Neuronal stem cell (in vitro differentiated cells): Measurements from ENCODE around the gene PROSER3.

Source experiments
- DNase-seq: peaks from one replicate; pipeline ENCODE4 v3.0.0-alpha.2; 2013; ENCODE audit warnings: low spot score
- H2AFZ ChIP-seq: one replicate; pipeline ENCODE4 v1.6.1; 2013; ENCODE audit warnings: mild to moderate bottlenecking, low read length, inconsistent platforms
- H2AK5ac ChIP-seq: 2 replicates; pipeline ENCODE4 v1.6.1; 2013; ENCODE audit warnings: low read depth, mild to moderate bottlenecking, inconsistent platforms, low read length, moderate library complexity, mixed read lengths
- H2BK120ac ChIP-seq: 2 replicates; pipeline ENCODE4 v1.6.1; 2013; ENCODE audit warnings: low read depth, mild to moderate bottlenecking, inconsistent platforms, low read length, moderate library complexity, mixed read lengths
- H2BK12ac ChIP-seq: one replicate; pipeline ENCODE4 v1.6.1; 2013; ENCODE audit warnings: low read length, inconsistent platforms
- H2BK15ac ChIP-seq: 2 replicates; pipeline ENCODE4 v1.6.1; 2013; ENCODE audit warnings: mild to moderate bottlenecking, low read length, inconsistent platforms, mixed read lengths
- H2BK5ac ChIP-seq: one replicate; pipeline ENCODE4 v1.6.1; 2013; ENCODE audit warnings: inconsistent platforms, mild to moderate bottlenecking, low read length, moderate library complexity
- H3K14ac ChIP-seq: one replicate; pipeline ENCODE4 v1.6.1; 2013; ENCODE audit warnings: low read length, inconsistent platforms
- H3K18ac ChIP-seq: 2 replicates; pipeline ENCODE4 v1.6.1; 2013; ENCODE audit warnings: low read length, inconsistent platforms
- H3K23ac ChIP-seq: 2 replicates; pipeline ENCODE4 v1.6.1; 2013; ENCODE audit warnings: low read depth, mild to moderate bottlenecking, mixed read lengths, low read length, inconsistent platforms; ENCODE audit not compliant: poor library complexity
- H3K27ac ChIP-seq: replicated peaks from 3 replicates; pipeline ENCODE4 v1.5.1; 2013; ENCODE audit warnings: low read length, inconsistent platforms
- H3K27me3 ChIP-seq, 3 experiments: 2 replicates each; pipeline ENCODE4 v1.6.1; 2013; ENCODE audit warnings: low read length in 3 of 3, mild to moderate bottlenecking in 2 of 3, inconsistent platforms in 1 of 3, low read depth in 1 of 3, mixed read lengths in 1 of 3, moderate library complexity in 1 of 3; ENCODE audit not compliant: control insufficient read depth in 3 of 3, insufficient read depth in 3 of 3
- H3K36me3 ChIP-seq, 2 donors: replicated peaks in 1 of 2; 2 replicates each; pipeline ENCODE4 v1.6.1; 2013; ENCODE audit warnings: low read length in 2 of 2; ENCODE audit not compliant: control insufficient read depth in 2 of 2, insufficient read depth in 2 of 2
- H3K4ac ChIP-seq: 2 replicates; pipeline ENCODE4 v1.6.1; 2013; ENCODE audit warnings: inconsistent platforms, mild to moderate bottlenecking, low read length, moderate library complexity
- H3K4me1 ChIP-seq, 2 donors: 1 replicate in 1 of 2; 2 replicates in 1 of 2; pipeline ENCODE4 v1.6.1; 2013; ENCODE audit warnings: low read length in 2 of 2, low read depth in 1 of 2; ENCODE audit not compliant: control insufficient read depth in 2 of 2, insufficient read depth in 1 of 2
- H3K4me2 ChIP-seq: one replicate; pipeline ENCODE4 v1.6.1; 2013; ENCODE audit warnings: mild to moderate bottlenecking, low read length, inconsistent platforms; ENCODE audit not compliant: insufficient read depth, poor library complexity, severe bottlenecking
- H3K4me3 ChIP-seq, 2 donors: 2 replicates each; pipeline ENCODE4 v1.5.1; 2013; ENCODE audit warnings: low read length in 2 of 2, mild to moderate bottlenecking in 2 of 2, inconsistent platforms in 1 of 2, moderate library complexity in 1 of 2
- H3K79me1 ChIP-seq: one replicate; pipeline ENCODE4 v1.6.1; 2013; ENCODE audit warnings: low read depth, mild to moderate bottlenecking, inconsistent platforms, low read length, moderate library complexity
- H3K9ac ChIP-seq: one replicate; pipeline ENCODE4 v1.6.1; 2013; ENCODE audit warnings: mild to moderate bottlenecking, low read depth, low read length, inconsistent platforms; ENCODE audit not compliant: poor library complexity
- H3K9me3 ChIP-seq, 2 donors: replicated peaks in 1 of 2; 2 replicates each; pipeline versions ENCODE3 to v1.6.1; 2013; ENCODE audit warnings: low read length in 2 of 2, mild to moderate bottlenecking in 2 of 2, inconsistent platforms in 1 of 2, low read depth in 1 of 2, mixed read lengths in 1 of 2, moderate library complexity in 1 of 2; ENCODE audit not compliant: control insufficient read depth in 2 of 2, insufficient read depth in 1 of 2
- H4K8ac ChIP-seq: one replicate; pipeline ENCODE4 v1.6.1; 2013; ENCODE audit warnings: low read depth, mild to moderate bottlenecking, inconsistent platforms, low read length, moderate library complexity
- H4K91ac ChIP-seq: one replicate; pipeline ENCODE4 v1.6.1; 2013; ENCODE audit warnings: low read length, low read depth, mild to moderate bottlenecking, inconsistent platforms; ENCODE audit not compliant: poor library complexity
- WGBS, 2 donors: extraction: QIAGEN DNeasy Blood & Tissue Kit; methylation state at CpG; one replicate each; pipeline ENCODE4 v1.1.7; 2013; ENCODE audit warnings: missing lambda C conversion rate in 2 of 2, mixed read lengths in 1 of 2; ENCODE audit not compliant: insufficient read length in 2 of 2, insufficient replicate concordance in 1 of 2; ENCODE audit errors: extremely low coverage in 2 of 2; 5-methylcytosine and 5-hydroxymethylcytosine counted together

PROSER3 gene

GRCh38 chr19:35784503-35785338 is 26.7 kb downstream of the PROSER3 start:
- no peak overlapping the region for H3K27ac ChIP-seq
- H4K91ac ChIP-seq = no peak overlapping the region
- H2BK5ac ChIP-seq = peak overlapping the region; percentile 75
- peak overlapping the region in 1 of 2 donors; percentile 52 for H3K4me3 ChIP-seq
- DNase-seq = no peak
- no peak overlapping the region for H3K14ac ChIP-seq
- no peaks in the 10 kb centered on the region for H3K79me1 ChIP-seq
- H3K9me3 ChIP-seq = no peaks in the 10 kb centered on the region
- no CpG with 5 or more reads among the region's 45 CpGs for WGBS, 2 donors
- H4K8ac ChIP-seq = no peak overlapping the region
- no peak overlapping the region for H2BK12ac ChIP-seq
- H3K18ac ChIP-seq = peak overlapping the region; percentile 65
- H3K4me2 ChIP-seq = peak overlapping the region; percentile 40
- no peaks in the 10 kb centered on the region for H3K27me3 ChIP-seq
- no peak overlapping the region for H2BK15ac ChIP-seq
- no peak overlapping the region for H2BK120ac ChIP-seq
- H3K4me1 ChIP-seq = peaks cover 0 to 11% of the 10 kb centered on the region in 2 donors
- peaks cover 24 to 71% of the 10 kb centered on the region in 2 donors for H3K36me3 ChIP-seq
- H3K23ac ChIP-seq = no peak overlapping the region
- H2AFZ ChIP-seq = no peak overlapping the region
- H3K4ac ChIP-seq = peak overlapping the region; percentile 76
- peak overlapping the region; percentile 83 for H3K9ac ChIP-seq
- peak overlapping the region; percentile 63 for H2AK5ac ChIP-seq

DNA sequence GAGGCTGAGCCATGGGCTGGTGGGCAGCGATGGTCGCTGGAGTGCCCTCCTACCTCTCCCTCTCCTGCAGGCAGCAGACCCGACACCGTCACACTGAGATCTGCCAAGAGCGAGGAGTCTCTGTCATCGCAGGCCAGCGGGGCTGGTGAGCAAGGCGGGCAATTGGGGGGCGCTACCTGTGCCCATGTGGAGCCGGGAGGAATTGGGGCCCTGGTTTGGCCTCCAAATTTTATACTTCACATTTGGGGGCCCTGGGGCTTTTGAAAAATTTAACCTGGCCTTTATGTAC is 27.3 kb downstream of the PROSER3 start:
- no peak overlapping the region for H4K91ac ChIP-seq
- no peak overlapping the region for H3K23ac ChIP-seq
- H2BK5ac ChIP-seq = no peak overlapping the region
- H3K9ac ChIP-seq = no peak overlapping the region
- H2AFZ ChIP-seq = no peak overlapping the region
- H4K8ac ChIP-seq = no peak overlapping the region
- no peak overlapping the region for H3K4me2 ChIP-seq
- no peak for DNase-seq
- no peak overlapping the region for H3K14ac ChIP-seq
- H3K79me1 ChIP-seq = peaks cover 1% of the 10 kb centered on the region
- WGBS, 2 donors = no CpG with 5 or more reads among the region's 10 CpGs
- H3K27ac ChIP-seq = no peak overlapping the region
- H3K27me3 ChIP-seq = no peaks in the 10 kb centered on the region
- peaks cover 24 to 66% of the 10 kb centered on the region in 2 donors for H3K36me3 ChIP-seq
- no peak overlapping the region for H2BK120ac ChIP-seq
- H3K4me1 ChIP-seq = peaks cover 0 to 11% of the 10 kb centered on the region in 2 donors
- H2AK5ac ChIP-seq = peak overlapping the region; percentile 63
- H2BK15ac ChIP-seq = no peak overlapping the region
- no peaks in the 10 kb centered on the region for H3K9me3 ChIP-seq
- H2BK12ac ChIP-seq = no peak overlapping the region
- H3K4ac ChIP-seq = no peak overlapping the region
- peak overlapping the region; percentile 65 for H3K18ac ChIP-seq
- no peak overlapping the region for H3K4me3 ChIP-seq

GRCh38 chr19:35786299-35787160 is 28.6 kb downstream of the PROSER3 start:
- H2BK12ac ChIP-seq = no peak overlapping the region
- peaks cover 18 to 54% of the 10 kb centered on the region in 2 donors for H3K36me3 ChIP-seq
- peaks cover 1% of the 10 kb centered on the region for H3K79me1 ChIP-seq
- no peak overlapping the region for H3K4me2 ChIP-seq
- no peak overlapping the region for H2BK120ac ChIP-seq
- no peak overlapping the region for H3K23ac ChIP-seq
- H3K18ac ChIP-seq = peak overlapping the region; percentile 28
- H4K91ac ChIP-seq = no peak overlapping the region
- H3K9me3 ChIP-seq = no peaks in the 10 kb centered on the region
- peak overlapping the region; percentile 53 for H2BK5ac ChIP-seq
- no peak overlapping the region for H3K27ac ChIP-seq
- WGBS, 2 donors = no CpG with 5 or more reads among the region's 31 CpGs
- no peak for DNase-seq
- H3K4ac ChIP-seq = no peak overlapping the region
- H3K9ac ChIP-seq = peak overlapping the region; percentile 70
- H3K27me3 ChIP-seq = no peaks in the 10 kb centered on the region
- H2BK15ac ChIP-seq = no peak overlapping the region
- no peak overlapping the region for H2AFZ ChIP-seq
- peaks cover 0 to 9% of the 10 kb centered on the region in 2 donors for H3K4me1 ChIP-seq
- no peak overlapping the region for H3K4me3 ChIP-seq
- H4K8ac ChIP-seq = peak overlapping the region; percentile 43
- peak overlapping the region; percentile 21 for H3K14ac ChIP-seq
- H2AK5ac ChIP-seq = peak overlapping the region; percentile 14

- Histone ChIP-seq H2BK15ac (no peak overlapping the region), H3K27me3 (peaks cover 0 to 2% (median 0%) of the 10 kb centered on the region in 3 experiments), H3K9ac (no peak overlapping the region), H2AFZ (no peak overlapping the region), H2BK120ac (no peak overlapping the region), H2AK5ac (no peak overlapping the region), H4K8ac (no peak overlapping the region), H3K4me1 (peaks cover 0 to 9% of the 10 kb centered on the region in 2 donors), H3K4me2 (no peak overlapping the region), H3K4me3 (no peak overlapping the region), H2BK12ac (no peak overlapping the region), H3K79me1 (peaks cover 1% of the 10 kb centered on the region), H3K27ac (no peak overlapping the region), H3K9me3 (no peaks in the 10 kb centered on the region), H3K23ac (no peak overlapping the region), H2BK5ac (no peak overlapping the region), H3K18ac (no peak overlapping the region), H4K91ac (no peak overlapping the region), H3K14ac (no peak overlapping the region), H3K4ac (no peak overlapping the region), H3K36me3 (peaks cover 12 to 46% of the 10 kb centered on the region in 2 donors)
- no CpG with 5 or more reads among the region's 15 CpGs for WGBS, 2 donors
- no peak for DNase-seq
Observed at GRCh38 chr19:35787227-35787799, 29.3 kb downstream of the PROSER3 start.
